Vagina (tissue), 2 donors: ENCODE data around the gene ITPRIP. TPM values are rescaled to one million over a fixed set of nuclear protein-coding genes. Genes with fewer than 3 reads are reported as not detected.
A peak's percentile ranks its signal among the peaks of the same experiment; 100 is the strongest.

ENCODE experiments used
- DNase-seq, 2 donors: peaks; one replicate each; pipeline ENCODE4 v3.0.0-alpha.2; 2017; ENCODE audit errors: extremely low spot score in 2 of 2
- H3K27ac ChIP-seq: fragments of 200-600 bp; sonication (generic); one replicate; pipeline ENCODE4 v1.5.1; 2019
- H3K27me3 ChIP-seq: fragments of 200-600 bp; sonication (generic); one replicate; pipeline ENCODE4 v1.5.1; 2019
- H3K36me3 ChIP-seq, 2 donors: fragments of 200-600 bp; sonication (generic); one replicate each; pipeline ENCODE4 v1.5.1; 2017 to 2019
- H3K4me1 ChIP-seq: fragments of 200-600 bp; sonication (generic); one replicate; pipeline ENCODE4 v1.5.1; 2019
- H3K4me3 ChIP-seq, 2 donors: fragments of 200-600 bp; sonication (generic); 1 replicate in 1 of 2; 2 replicates in 1 of 2; pipeline ENCODE4 v1.5.1; 2016 to 2019
- H3K9me3 ChIP-seq: fragments of 200-600 bp; sonication (generic); one replicate; pipeline ENCODE4 v1.5.1; 2019
- CTCF ChIP-seq, 3 experiments: fragments of 450-650 bp in 2 of 3; fragments of 200-600 bp in 1 of 3; sonication (generic) in 1 of 3; IDR thresholded peaks; one replicate each; pipeline ENCODE4 v1.5.1; 2017 to 2019; ENCODE audit warnings: antibody characterized with exemption in 3 of 3, mild to moderate bottlenecking in 2 of 3, moderate library complexity in 2 of 3
- POLR2A ChIP-seq, 2 donors: fragments of 450-650 bp; IDR thresholded peaks; one replicate each; pipeline ENCODE4 v1.6.1; 2017; ENCODE audit warnings: antibody characterized with exemption in 2 of 2, mild to moderate bottlenecking in 2 of 2, moderate library complexity in 2 of 2
- POLR2AphosphoS5 ChIP-seq, 2 donors: sonication (generic); formaldehyde crosslinking; IDR thresholded peaks; one replicate each; pipeline ENCODE4 v1.9.0; 2017; ENCODE audit warnings: antibody characterized with exemption in 2 of 2, mild to moderate bottlenecking in 2 of 2, low read depth in 1 of 2; ENCODE audit not compliant: insufficient read depth in 1 of 2
- intact Hi-C: fragments of 100-400 bp; cut with DNase I; formaldehyde crosslinking; loops from one replicate; pipeline ENCODE4 v1.15.1; 2023
- total RNA-seq: library from RNA; depleted of rRNA; stranded (reverse); fragments of >200 nt; gene quantifications from one replicate; pipeline ENCODE4 v1.2.3, GENCODE V29; 2016

Gene ITPRIP
- total RNA-seq, 1 donor from 2014 or later = 85.7 TPM

DNA sequence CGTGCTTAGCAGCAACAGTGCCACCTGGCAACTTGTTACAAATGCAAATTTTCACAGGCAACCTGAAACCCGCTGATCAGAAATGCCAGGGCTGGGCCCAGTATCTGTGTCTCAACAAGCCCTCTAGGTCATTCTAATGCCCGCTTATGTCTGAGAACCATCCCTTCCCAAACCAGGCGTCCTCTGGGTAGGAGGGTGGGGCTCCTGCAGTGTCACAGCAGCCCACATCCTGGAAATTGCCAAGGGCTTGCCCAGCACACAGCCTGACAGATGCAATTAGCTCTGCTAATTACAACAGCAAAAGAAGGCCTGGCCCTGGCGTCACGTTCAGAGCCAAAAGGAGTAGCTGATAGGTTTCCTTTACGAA, 15.9 kb downstream of the ITPRIP start:
- H3K36me3 ChIP-seq = no peaks in the 10 kb centered on the region
- intact Hi-C loops = no loop called here
- H3K27ac ChIP-seq = peak overlapping the region; percentile 96
- no peaks in the 10 kb centered on the region for H3K27me3 ChIP-seq
- H3K9me3 ChIP-seq = no peaks in the 10 kb centered on the region
- no peak for DNase-seq
- no peak for TF ChIP-seq CTCF (IDR thresholded peaks at IDR 0.05)
- peak; percentile 63 to 75 for TF ChIP-seq POLR2AphosphoS5 (IDR thresholded peaks at IDR 0.05; ENCODE audit: insufficient read depth in 1 of 2, low read depth in 1 of 2)
- TF ChIP-seq POLR2A (IDR thresholded peaks at IDR 0.05) = no peak
- no peak overlapping the region for H3K4me3 ChIP-seq
- H3K4me1 ChIP-seq = peaks cover 100% of the 10 kb centered on the region

DNA sequence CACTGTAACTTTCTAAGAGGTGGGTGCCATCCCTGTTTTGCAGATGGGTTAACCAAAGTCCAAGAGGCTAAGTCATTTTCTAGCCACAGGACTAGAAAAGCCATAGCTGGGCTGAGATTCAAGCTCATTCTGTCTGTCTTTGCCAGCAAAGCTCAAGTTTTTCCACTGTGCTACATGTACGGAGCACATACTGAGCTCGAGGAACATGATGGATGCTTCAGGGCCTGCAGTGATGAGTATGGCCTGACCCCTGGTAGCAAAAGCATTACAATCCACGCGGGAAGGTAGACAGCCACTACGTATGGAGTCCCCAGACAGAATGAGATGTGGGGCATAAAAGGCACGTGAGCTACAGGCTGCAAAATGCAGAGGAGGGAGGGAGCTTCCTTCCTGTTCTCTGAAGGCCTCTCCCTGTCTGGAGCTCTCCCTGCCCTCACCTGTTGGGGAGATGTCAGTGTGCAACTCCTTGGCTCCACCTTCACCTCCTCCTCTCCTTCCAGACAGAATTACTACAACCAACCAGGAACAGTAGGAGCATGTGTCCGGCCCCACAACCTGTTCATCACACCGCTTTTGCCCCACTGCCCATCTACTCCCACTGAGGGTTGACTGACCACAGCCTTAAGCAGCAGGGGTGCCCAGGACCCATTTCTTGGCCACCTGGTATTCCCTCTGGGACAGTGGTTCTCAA, 16.4 kb downstream of the ITPRIP start:
- H3K9me3 ChIP-seq = no peaks in the 10 kb centered on the region
- peaks cover 100% of the 10 kb centered on the region for H3K4me1 ChIP-seq
- no peaks in the 10 kb centered on the region for H3K36me3 ChIP-seq
- H3K27me3 ChIP-seq = no peaks in the 10 kb centered on the region
- intact Hi-C loops = no loop called here
- no peak overlapping the region for H3K4me3 ChIP-seq
- TF ChIP-seq POLR2A (IDR thresholded peaks at IDR 0.05) (no peak), POLR2AphosphoS5 (IDR thresholded peaks at IDR 0.05; ENCODE audit: insufficient read depth in 1 of 2, low read depth in 1 of 2) (no peak), CTCF (IDR thresholded peaks at IDR 0.05) (no peak)
- H3K27ac ChIP-seq = peak overlapping the region; percentile 96
- no peak for DNase-seq

- intact Hi-C loops = no loop called here
- Histone ChIP-seq H3K4me3 (no peak overlapping the region), H3K27me3 (no peaks in the 10 kb centered on the region), H3K27ac (peak overlapping the region; percentile 96), H3K9me3 (no peaks in the 10 kb centered on the region), H3K4me1 (peaks cover 100% of the 10 kb centered on the region), H3K36me3 (no peaks in the 10 kb centered on the region)
- no peak for DNase-seq
- no peak for TF ChIP-seq POLR2AphosphoS5 (IDR thresholded peaks at IDR 0.05; ENCODE audit: insufficient read depth in 1 of 2, low read depth in 1 of 2)
- TF ChIP-seq POLR2A (IDR thresholded peaks at IDR 0.05) = no peak
- TF ChIP-seq CTCF (IDR thresholded peaks at IDR 0.05) = no peak
Observed at GRCh38 chr10:104321226-104321625, 17.0 kb downstream of the ITPRIP start.

GRCh38 chr10:104318810-104319741, 19.2 kb downstream of the ITPRIP start:
- no peak for DNase-seq
- TF ChIP-seq POLR2A (IDR thresholded peaks at IDR 0.05) = no peak
- no peak for TF ChIP-seq CTCF (IDR thresholded peaks at IDR 0.05)
- peak; percentile 85 for TF ChIP-seq POLR2AphosphoS5 (IDR thresholded peaks at IDR 0.05; ENCODE audit: insufficient read depth in 1 of 2, low read depth in 1 of 2)
- no peaks in the 10 kb centered on the region for H3K9me3 ChIP-seq
- H3K4me1 ChIP-seq = peaks cover 82% of the 10 kb centered on the region
- intact Hi-C loops = no loop called here
- no peaks in the 10 kb centered on the region for H3K27me3 ChIP-seq
- no peak overlapping the region for H3K4me3 ChIP-seq
- H3K27ac ChIP-seq = peak overlapping the region; percentile 96
- H3K36me3 ChIP-seq = peaks cover 0 to 12% of the 10 kb centered on the region in 2 donors
